ENCODE results near the gene TRAM2.
A peak's percentile ranks its signal among the peaks of the same experiment; 100 is the strongest.

The TRAM2 gene

GRCh38 chr6:52577022-52577777 is at the start of gene TRAM2:
Gene TRAM2 (minus strand): TSS chr6:52577060. CDS start chr6:52576915, 145 bp downstream.
- DNase-seq: peak; percentile 52

- no peak for DNase-seq
Measured at GRCh38 chr6:52622810-52623209, 46.0 kb upstream of the TRAM2 start.

- no peak for DNase-seq
Measured at GRCh38 chr6:52621631-52622030, 44.8 kb upstream of the TRAM2 start.

- no peak for DNase-seq
Measured at GRCh38 chr6:52620906-52621190, 44.0 kb upstream of the TRAM2 start.

GRCh38 chr6:52620055-52620905 is 43.4 kb upstream of the TRAM2 start:
- DNase-seq: no peak

GRCh38 chr6:52617087-52617486 is 40.2 kb upstream of the TRAM2 start:
- DNase-seq: no peak

GRCh38 chr6:52616059-52616690 is 39.3 kb upstream of the TRAM2 start:
- no peak for DNase-seq

GRCh38 chr6:52612336-52613054 is 35.6 kb upstream of the TRAM2 start:
- no peak for DNase-seq

GRCh38 chr6:52611833-52612232 is 35.0 kb upstream of the TRAM2 start:
- no peak for DNase-seq

- no peak for DNase-seq
Measured at GRCh38 chr6:52610745-52611355, 34.0 kb upstream of the TRAM2 start.

- DNase-seq: no peak
Measured at GRCh38 chr6:52610011-52610410, 33.2 kb upstream of the TRAM2 start.

GRCh38 chr6:52605610-52606185 is 28.8 kb upstream of the TRAM2 start:
- DNase-seq: no peak

- DNase-seq: no peak
Measured at GRCh38 chr6:52603000-52603795, 26.3 kb upstream of the TRAM2 start.

GRCh38 chr6:52598824-52599190 is 21.9 kb upstream of the TRAM2 start:
- DNase-seq: no peak

GRCh38 chr6:52598123-52598823 is 21.4 kb upstream of the TRAM2 start:
- peak; percentile 21 for DNase-seq

GRCh38 chr6:52597738-52598122 is 20.9 kb upstream of the TRAM2 start:
- DNase-seq: no peak

- peak; percentile 52 for DNase-seq
Measured at GRCh38 chr6:52596371-52597028, 19.6 kb upstream of the TRAM2 start.

- no peak for DNase-seq
Measured at GRCh38 chr6:52595796-52596130, 18.9 kb upstream of the TRAM2 start.

- peak; percentile 42 for DNase-seq
Measured at GRCh38 chr6:52595000-52595795, 18.3 kb upstream of the TRAM2 start.

GRCh38 chr6:52594221-52594620 is 17.4 kb upstream of the TRAM2 start:
- no peak for DNase-seq
